Measurements from ENCODE around the gene ZC3H7A. TPM values are rescaled to one million over a fixed set of nuclear protein-coding genes. Genes with fewer than 3 reads are reported as not detected.

Gene ZC3H7A
- total and polyA plus RNA-seq, 7 donors = 11.7 to 69.6 (median 30.7) TPM

GRCh38 chr16:11738742-11739544 lies 58.1 kb downstream of the ZC3H7A start:
- Histone ChIP-seq H3K36me3 (ENCODE audit: insufficient read depth in 1 of 2, low read depth in 1 of 2) (peaks cover 2 to 40% of the 10 kb centered on the region in 2 donors), H3K27ac (peak overlapping the region; percentile 99), H3K4me1 (peaks cover 72% of the 10 kb centered on the region), H3K4me3 (peak overlapping the region; percentile 88), H3K9me3 (no peaks in the 10 kb centered on the region), H3K27me3 (ENCODE audit: insufficient read depth in 3 of 3, low read length in 2 of 3) (no peaks in the 10 kb centered on the region)
- DNase-seq (no peak), ATAC-seq (no peak)
- WGBS, 3 donors = 88 to 93% (median 88%) methylated on average over 15 of the region's 15 CpGs
- intact Hi-C loops (cut with DNase I) = no loop called here
- TF ChIP-seq CTCF (IDR thresholded peaks at IDR 0.05) = no peak

GRCh38 chr16:11737713-11738112 lies 59.3 kb downstream of the ZC3H7A start:
- intact Hi-C loops (cut with DNase I) = no loop called here
- Histone ChIP-seq H3K9me3 (no peaks in the 10 kb centered on the region), H3K27ac (peak overlapping the region; percentile 10), H3K27me3 (ENCODE audit: insufficient read depth in 3 of 3, low read length in 2 of 3) (no peaks in the 10 kb centered on the region), H3K36me3 (ENCODE audit: insufficient read depth in 1 of 2, low read depth in 1 of 2) (peaks cover 2 to 52% of the 10 kb centered on the region in 2 donors), H3K4me3 (no peak overlapping the region), H3K4me1 (peaks cover 67% of the 10 kb centered on the region)
- 66 to 85% (median 72%) methylated on average over 8 of the region's 8 CpGs for WGBS, 3 donors
- DNase-seq = no peak
- no peak for TF ChIP-seq CTCF (IDR thresholded peaks at IDR 0.05)
- no peak for ATAC-seq

- intact Hi-C loops (cut with DNase I) = no loop called here
- ATAC-seq = no peak
- Histone ChIP-seq H3K9me3 (no peaks in the 10 kb centered on the region), H3K4me3 (no peak overlapping the region), H3K27me3 (ENCODE audit: insufficient read depth in 3 of 3, low read length in 2 of 3) (no peaks in the 10 kb centered on the region), H3K4me1 (peaks cover 67% of the 10 kb centered on the region), H3K27ac (peak overlapping the region; percentile 53), H3K36me3 (ENCODE audit: insufficient read depth in 1 of 2, low read depth in 1 of 2) (peaks cover 2 to 60% of the 10 kb centered on the region in 2 donors)
- 81 to 93% (median 83%) methylated on average over 6 of the region's 6 CpGs for WGBS, 3 donors
- no peak for DNase-seq
- no peak for TF ChIP-seq CTCF (IDR thresholded peaks at IDR 0.05)
Observed at GRCh38 chr16:11736903-11737302, 60.2 kb downstream of the ZC3H7A start.

GRCh38 chr16:11735787-11736186 lies 61.3 kb downstream of the ZC3H7A start:
- peaks cover 7 to 71% of the 10 kb centered on the region in 2 donors for H3K36me3 ChIP-seq (ENCODE audit: insufficient read depth in 1 of 2, low read depth in 1 of 2)
- 30 to 50% (median 30%) methylated on average over 8 of the region's 8 CpGs for WGBS, 3 donors
- TF ChIP-seq CTCF (IDR thresholded peaks at IDR 0.05) = no peak

More at GRCh38 chr16:11735787-11736186, 61.3 kb downstream of the ZC3H7A start:
- intact Hi-C loops (cut with DNase I) = no loop called here
- ATAC-seq (peak; percentile 51 to 84 (median 82)), DNase-seq (peak; percentile 38 to 74)
- peak overlapping the region; percentile 1 for H3K4me3 ChIP-seq
- no peaks in the 10 kb centered on the region for H3K9me3 ChIP-seq
- peak overlapping the region; percentile 53 for H3K27ac ChIP-seq
- no peaks in the 10 kb centered on the region for H3K27me3 ChIP-seq (ENCODE audit: insufficient read depth in 3 of 3, low read length in 2 of 3)
- peaks cover 67% of the 10 kb centered on the region for H3K4me1 ChIP-seq
